Measurements from ENCODE around the gene TRAF3.

Gene TRAF3

DNA sequence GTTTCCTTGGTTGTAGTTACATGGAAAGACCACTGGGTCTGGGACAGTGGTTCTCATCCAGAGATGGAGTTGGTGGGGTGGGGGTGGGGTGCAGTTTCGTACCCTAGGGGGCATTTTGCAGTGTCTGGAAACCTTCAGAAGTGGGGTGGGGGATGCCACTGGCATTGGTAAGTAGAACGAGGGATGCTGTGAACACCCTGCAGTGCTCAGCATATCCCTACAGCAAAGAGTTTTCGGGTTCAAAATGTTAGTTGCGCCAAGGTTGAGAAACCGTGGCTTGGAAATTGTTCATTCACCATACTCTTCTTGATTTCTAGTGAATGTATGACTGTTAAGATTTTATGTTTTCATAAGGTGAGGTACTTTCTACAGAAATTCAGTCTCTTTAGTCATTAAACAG lies 28.7 kb downstream of the TRAF3 start:
- no peaks in the 10 kb centered on the region for H3K9me3 ChIP-seq (ENCODE audit: control insufficient read depth in 5 of 5, low read length in 5 of 5)
- H3K27me3 ChIP-seq (ENCODE audit: control insufficient read depth in 5 of 5, insufficient read depth in 4 of 5, low read length in 5 of 5): no peaks in the 10 kb centered on the region
- H3K27ac ChIP-seq (ENCODE audit: low read depth, low read length): no peak overlapping the region
- no peaks in the 10 kb centered on the region for H3K4me1 ChIP-seq (ENCODE audit: control insufficient read depth in 5 of 5, insufficient read depth in 5 of 5, low read length in 5 of 5)
- no peaks in the 10 kb centered on the region for H3K36me3 ChIP-seq (ENCODE audit: control insufficient read depth in 5 of 5, insufficient read depth in 5 of 5, low read length in 5 of 5)
- no peak overlapping the region for H3K4me3 ChIP-seq (ENCODE audit: low read depth in 1 of 5, low read length in 5 of 5)
- no peak overlapping the region for H3K9ac ChIP-seq (ENCODE audit: low read length in 5 of 5)

DNA sequence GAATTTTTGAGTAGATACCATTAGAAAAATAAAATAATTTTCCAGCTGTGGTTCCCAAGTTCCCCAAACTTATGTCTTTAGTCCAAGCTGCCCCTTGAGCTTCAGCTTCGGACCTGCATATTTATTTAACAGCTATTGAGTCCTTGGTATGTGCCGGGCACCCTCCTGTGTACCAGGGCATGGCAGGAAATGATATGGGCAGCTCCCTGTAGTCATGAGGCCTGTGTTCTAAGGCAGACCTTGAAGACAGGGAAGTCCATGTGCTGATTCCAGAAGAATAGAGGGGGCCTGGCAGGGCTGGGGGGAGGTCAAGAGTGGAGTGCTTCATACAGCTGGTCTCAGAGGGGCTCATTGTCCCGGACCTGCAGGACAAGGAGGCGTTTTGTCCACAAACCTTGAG lies 29.2 kb downstream of the TRAF3 start:
- Histone ChIP-seq H3K36me3 (ENCODE audit: control insufficient read depth in 5 of 5, insufficient read depth in 5 of 5, low read length in 5 of 5) (no peaks in the 10 kb centered on the region), H3K4me3 (ENCODE audit: low read depth in 1 of 5, low read length in 5 of 5) (no peak overlapping the region), H3K9ac (ENCODE audit: low read length in 5 of 5) (no peak overlapping the region), H3K27ac (ENCODE audit: low read depth, low read length) (no peak overlapping the region), H3K9me3 (ENCODE audit: control insufficient read depth in 5 of 5, low read length in 5 of 5) (no peaks in the 10 kb centered on the region), H3K27me3 (ENCODE audit: control insufficient read depth in 5 of 5, insufficient read depth in 4 of 5, low read length in 5 of 5) (no peaks in the 10 kb centered on the region), H3K4me1 (ENCODE audit: control insufficient read depth in 5 of 5, insufficient read depth in 5 of 5, low read length in 5 of 5) (no peaks in the 10 kb centered on the region)

DNA sequence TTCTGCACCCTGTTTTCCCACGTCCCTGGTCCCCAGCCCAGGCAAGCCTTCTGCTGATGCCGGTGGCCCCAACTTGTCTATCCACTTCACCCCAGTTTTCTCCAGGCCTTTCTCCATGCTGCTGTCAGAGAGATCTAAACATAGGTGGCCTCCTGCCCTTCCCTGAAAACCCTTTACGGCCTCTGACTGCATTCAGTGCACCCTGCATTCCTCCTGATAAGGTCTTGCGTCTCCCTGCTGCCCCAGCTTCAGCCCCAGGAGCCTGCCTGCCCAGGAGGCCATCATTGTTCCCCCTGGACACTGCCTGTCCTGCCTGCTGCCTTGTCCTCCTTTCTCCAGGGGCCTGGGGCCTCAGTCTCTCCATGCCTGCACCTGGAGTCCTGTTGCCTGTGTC lies 29.8 kb downstream of the TRAF3 start:
- H3K27me3 ChIP-seq (ENCODE audit: control insufficient read depth in 5 of 5, insufficient read depth in 4 of 5, low read length in 5 of 5): no peaks in the 10 kb centered on the region
- H3K9me3 ChIP-seq (ENCODE audit: control insufficient read depth in 5 of 5, low read length in 5 of 5): no peaks in the 10 kb centered on the region
- H3K27ac ChIP-seq (ENCODE audit: low read depth, low read length): no peak overlapping the region
- H3K9ac ChIP-seq (ENCODE audit: low read length in 5 of 5): no peak overlapping the region
- H3K4me3 ChIP-seq (ENCODE audit: low read depth in 1 of 5, low read length in 5 of 5): no peak overlapping the region
- no peaks in the 10 kb centered on the region for H3K36me3 ChIP-seq (ENCODE audit: control insufficient read depth in 5 of 5, insufficient read depth in 5 of 5, low read length in 5 of 5)
- no peaks in the 10 kb centered on the region for H3K4me1 ChIP-seq (ENCODE audit: control insufficient read depth in 5 of 5, insufficient read depth in 5 of 5, low read length in 5 of 5)

DNA sequence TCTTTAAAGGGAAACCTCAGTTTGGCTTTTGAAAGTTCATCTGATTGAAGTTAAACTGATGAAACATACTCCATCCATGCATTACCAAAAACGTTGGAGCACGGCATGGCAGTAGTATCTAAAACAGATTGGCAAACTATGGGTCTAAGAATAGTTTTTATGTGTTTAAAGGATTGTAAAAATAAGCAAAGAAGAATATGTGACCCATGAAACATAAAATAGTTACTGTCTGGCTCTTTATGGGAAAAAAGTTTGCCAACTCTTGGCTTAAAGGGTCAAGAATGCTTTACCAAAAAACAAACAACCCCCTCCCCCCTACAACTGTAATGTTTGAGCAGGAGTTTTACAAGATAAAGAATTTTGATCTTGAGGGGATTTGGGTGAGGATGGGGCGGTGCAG lies 32.6 kb downstream of the TRAF3 start:
- Histone ChIP-seq H3K4me3 (ENCODE audit: low read depth in 1 of 5, low read length in 5 of 5) (no peak overlapping the region), H3K9me3 (ENCODE audit: control insufficient read depth in 5 of 5, low read length in 5 of 5) (no peaks in the 10 kb centered on the region), H3K4me1 (ENCODE audit: control insufficient read depth in 5 of 5, insufficient read depth in 5 of 5, low read length in 5 of 5) (no peaks in the 10 kb centered on the region), H3K9ac (ENCODE audit: low read length in 5 of 5) (no peak overlapping the region), H3K36me3 (ENCODE audit: control insufficient read depth in 5 of 5, insufficient read depth in 5 of 5, low read length in 5 of 5) (no peaks in the 10 kb centered on the region), H3K27me3 (ENCODE audit: control insufficient read depth in 5 of 5, insufficient read depth in 4 of 5, low read length in 5 of 5) (no peaks in the 10 kb centered on the region), H3K27ac (ENCODE audit: low read depth, low read length) (no peak overlapping the region)

DNA sequence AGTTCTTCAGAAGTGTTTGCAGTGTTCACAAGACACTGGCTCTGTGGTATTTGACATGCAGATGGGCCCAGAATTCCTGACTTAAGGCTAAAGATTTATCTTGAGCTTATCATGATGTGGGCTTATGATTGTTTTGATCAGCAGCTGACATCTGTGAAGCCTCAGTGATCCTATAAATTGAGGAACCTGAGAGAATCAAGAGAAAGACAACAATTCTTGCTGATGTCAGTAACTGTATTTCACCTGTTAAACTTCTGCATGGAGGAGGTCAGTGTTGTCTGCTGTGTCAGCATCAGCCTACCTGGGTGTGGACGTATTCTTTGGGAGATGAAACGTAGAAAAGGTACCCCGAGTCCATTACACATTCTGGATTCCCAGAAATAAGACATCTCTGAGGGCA lies 33.3 kb downstream of the TRAF3 start:
- no peak overlapping the region for H3K4me3 ChIP-seq (ENCODE audit: low read depth in 1 of 5, low read length in 5 of 5)
- H3K9me3 ChIP-seq (ENCODE audit: control insufficient read depth in 5 of 5, low read length in 5 of 5): no peaks in the 10 kb centered on the region
- H3K9ac ChIP-seq (ENCODE audit: low read length in 5 of 5): no peak overlapping the region
- no peaks in the 10 kb centered on the region for H3K27me3 ChIP-seq (ENCODE audit: control insufficient read depth in 5 of 5, insufficient read depth in 4 of 5, low read length in 5 of 5)
- H3K4me1 ChIP-seq (ENCODE audit: control insufficient read depth in 5 of 5, insufficient read depth in 5 of 5, low read length in 5 of 5): no peaks in the 10 kb centered on the region
- no peak overlapping the region for H3K27ac ChIP-seq (ENCODE audit: low read depth, low read length)
- no peaks in the 10 kb centered on the region for H3K36me3 ChIP-seq (ENCODE audit: control insufficient read depth in 5 of 5, insufficient read depth in 5 of 5, low read length in 5 of 5)

DNA sequence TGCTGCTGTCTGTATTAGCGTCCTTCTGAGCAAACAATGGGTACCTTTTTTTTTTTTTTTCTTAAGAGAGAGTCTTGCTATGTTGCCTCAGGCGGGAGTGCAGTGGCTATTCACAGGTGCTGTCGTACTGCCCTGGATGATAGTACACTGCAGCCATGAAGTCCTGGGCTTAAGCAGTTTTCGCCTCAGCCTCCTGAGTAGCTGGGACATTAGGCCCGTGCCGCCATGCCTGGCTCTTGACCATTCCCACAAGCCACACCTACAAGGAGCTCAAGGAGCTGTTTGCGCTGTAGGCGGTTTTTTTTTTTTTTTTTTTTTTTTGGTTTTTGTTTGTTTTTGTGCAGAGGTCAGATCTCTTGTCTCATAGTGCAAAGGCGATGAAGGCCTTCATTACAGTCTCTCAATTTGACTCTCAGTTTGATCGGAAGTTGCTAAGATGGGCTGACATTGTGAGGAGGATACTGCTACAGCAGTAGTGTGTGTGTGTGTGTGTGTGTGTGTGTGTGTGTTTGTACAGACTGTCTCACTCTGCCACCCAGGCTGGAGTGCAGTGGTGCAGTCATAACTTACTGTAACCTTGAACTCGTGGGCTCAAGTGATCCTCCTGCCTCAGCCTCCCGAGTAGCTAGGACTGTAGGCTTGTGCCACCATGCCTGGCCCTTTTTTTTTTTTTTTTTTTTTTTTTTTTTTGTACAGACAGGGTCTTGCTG lies 34.2 kb downstream of the TRAF3 start:
- H3K27me3 ChIP-seq (ENCODE audit: control insufficient read depth in 5 of 5, insufficient read depth in 4 of 5, low read length in 5 of 5): no peaks in the 10 kb centered on the region
- no peaks in the 10 kb centered on the region for H3K4me1 ChIP-seq (ENCODE audit: control insufficient read depth in 5 of 5, insufficient read depth in 5 of 5, low read length in 5 of 5)
- H3K4me3 ChIP-seq (ENCODE audit: low read depth in 1 of 5, low read length in 5 of 5): no peak overlapping the region
- H3K9ac ChIP-seq (ENCODE audit: low read length in 5 of 5): no peak overlapping the region
- no peak overlapping the region for H3K27ac ChIP-seq (ENCODE audit: low read depth, low read length)
- H3K36me3 ChIP-seq (ENCODE audit: control insufficient read depth in 5 of 5, insufficient read depth in 5 of 5, low read length in 5 of 5): no peaks in the 10 kb centered on the region
- no peaks in the 10 kb centered on the region for H3K9me3 ChIP-seq (ENCODE audit: control insufficient read depth in 5 of 5, low read length in 5 of 5)

DNA sequence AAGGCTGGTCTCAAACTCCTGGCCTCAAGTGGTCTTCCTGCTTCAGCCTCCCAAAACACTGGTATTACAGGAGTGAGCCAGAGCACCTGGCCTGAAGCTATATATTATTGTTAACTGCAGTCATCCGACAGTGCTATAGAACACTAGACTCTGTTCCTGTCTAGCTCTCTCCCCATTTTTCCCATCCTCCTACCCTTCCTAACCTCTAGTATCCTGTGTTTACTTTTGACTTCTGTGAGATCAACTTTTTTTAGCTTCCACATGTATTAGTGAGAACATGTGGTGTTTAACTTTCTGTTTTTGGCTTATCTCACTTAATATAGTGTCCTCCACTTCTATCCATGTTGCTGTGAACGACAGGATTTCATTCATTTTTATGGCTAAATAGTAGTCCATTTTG lies 34.7 kb downstream of the TRAF3 start:
- no peaks in the 10 kb centered on the region for H3K36me3 ChIP-seq (ENCODE audit: control insufficient read depth in 5 of 5, insufficient read depth in 5 of 5, low read length in 5 of 5)
- H3K27ac ChIP-seq (ENCODE audit: low read depth, low read length): no peak overlapping the region
- no peaks in the 10 kb centered on the region for H3K9me3 ChIP-seq (ENCODE audit: control insufficient read depth in 5 of 5, low read length in 5 of 5)
- peaks cover 0 to 1% (median 0%) of the 10 kb centered on the region in 5 donors for H3K4me1 ChIP-seq (ENCODE audit: control insufficient read depth in 5 of 5, insufficient read depth in 5 of 5, low read length in 5 of 5)
- no peak overlapping the region for H3K9ac ChIP-seq (ENCODE audit: low read length in 5 of 5)
- no peaks in the 10 kb centered on the region for H3K27me3 ChIP-seq (ENCODE audit: control insufficient read depth in 5 of 5, insufficient read depth in 4 of 5, low read length in 5 of 5)
- H3K4me3 ChIP-seq (ENCODE audit: low read depth in 1 of 5, low read length in 5 of 5): no peak overlapping the region

DNA sequence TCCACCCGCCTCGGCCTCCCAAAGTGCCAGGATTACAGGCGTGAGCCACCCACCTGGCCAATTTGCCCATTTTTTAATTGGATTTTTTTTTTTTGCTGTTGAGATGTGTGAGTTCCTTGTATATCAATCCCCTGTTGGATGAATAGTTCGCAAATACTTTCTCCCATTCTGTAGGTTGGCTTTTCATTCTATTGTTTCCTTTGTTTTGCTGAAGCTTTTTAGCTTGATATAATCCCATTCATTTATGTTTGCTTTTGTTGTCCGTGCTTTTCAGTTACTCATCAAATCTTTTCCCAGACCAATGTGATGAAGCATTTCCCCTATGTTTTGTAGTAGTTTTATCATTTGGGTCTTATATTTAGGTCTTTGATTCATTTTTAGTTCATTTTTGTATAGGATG lies 36.4 kb downstream of the TRAF3 start:
- Histone ChIP-seq H3K9me3 (ENCODE audit: control insufficient read depth in 5 of 5, low read length in 5 of 5) (no peaks in the 10 kb centered on the region), H3K9ac (ENCODE audit: low read length in 5 of 5) (no peak overlapping the region), H3K27me3 (ENCODE audit: control insufficient read depth in 5 of 5, insufficient read depth in 4 of 5, low read length in 5 of 5) (no peaks in the 10 kb centered on the region), H3K36me3 (ENCODE audit: control insufficient read depth in 5 of 5, insufficient read depth in 5 of 5, low read length in 5 of 5) (no peaks in the 10 kb centered on the region), H3K27ac (ENCODE audit: low read depth, low read length) (no peak overlapping the region), H3K4me1 (ENCODE audit: control insufficient read depth in 5 of 5, insufficient read depth in 5 of 5, low read length in 5 of 5) (peaks cover 0 to 19% (median 11%) of the 10 kb centered on the region in 5 donors), H3K4me3 (ENCODE audit: low read depth in 1 of 5, low read length in 5 of 5) (no peak overlapping the region)

DNA sequence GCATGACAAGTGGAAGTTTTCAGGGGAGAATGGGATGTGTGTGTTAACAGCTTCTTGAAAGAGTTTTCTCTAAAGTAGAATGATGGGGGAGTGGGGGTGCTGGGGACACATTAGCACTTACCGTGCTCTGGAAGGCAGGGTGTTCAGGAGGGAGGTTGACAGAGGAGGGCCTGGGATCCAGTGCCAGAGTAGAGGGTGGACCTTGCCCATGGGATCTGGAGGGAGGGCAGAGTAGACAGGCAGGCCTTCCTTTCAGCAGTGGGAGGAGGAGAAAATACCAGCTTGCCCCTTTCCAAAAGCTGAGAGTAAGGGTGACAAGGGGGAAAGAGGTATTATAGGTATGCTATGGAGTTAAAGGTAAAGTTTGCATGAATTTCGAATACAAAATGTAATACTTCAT lies 40.1 kb downstream of the TRAF3 start:
- Histone ChIP-seq H3K36me3 (ENCODE audit: control insufficient read depth in 5 of 5, insufficient read depth in 5 of 5, low read length in 5 of 5) (no peaks in the 10 kb centered on the region), H3K4me1 (ENCODE audit: control insufficient read depth in 5 of 5, insufficient read depth in 5 of 5, low read length in 5 of 5) (peaks cover 0 to 23% (median 14%) of the 10 kb centered on the region in 5 donors), H3K27me3 (ENCODE audit: control insufficient read depth in 5 of 5, insufficient read depth in 4 of 5, low read length in 5 of 5) (no peaks in the 10 kb centered on the region), H3K27ac (ENCODE audit: low read depth, low read length) (no peak overlapping the region), H3K9ac (ENCODE audit: low read length in 5 of 5) (no peak overlapping the region), H3K9me3 (ENCODE audit: control insufficient read depth in 5 of 5, low read length in 5 of 5) (no peaks in the 10 kb centered on the region), H3K4me3 (ENCODE audit: low read depth in 1 of 5, low read length in 5 of 5) (no peak overlapping the region)

DNA sequence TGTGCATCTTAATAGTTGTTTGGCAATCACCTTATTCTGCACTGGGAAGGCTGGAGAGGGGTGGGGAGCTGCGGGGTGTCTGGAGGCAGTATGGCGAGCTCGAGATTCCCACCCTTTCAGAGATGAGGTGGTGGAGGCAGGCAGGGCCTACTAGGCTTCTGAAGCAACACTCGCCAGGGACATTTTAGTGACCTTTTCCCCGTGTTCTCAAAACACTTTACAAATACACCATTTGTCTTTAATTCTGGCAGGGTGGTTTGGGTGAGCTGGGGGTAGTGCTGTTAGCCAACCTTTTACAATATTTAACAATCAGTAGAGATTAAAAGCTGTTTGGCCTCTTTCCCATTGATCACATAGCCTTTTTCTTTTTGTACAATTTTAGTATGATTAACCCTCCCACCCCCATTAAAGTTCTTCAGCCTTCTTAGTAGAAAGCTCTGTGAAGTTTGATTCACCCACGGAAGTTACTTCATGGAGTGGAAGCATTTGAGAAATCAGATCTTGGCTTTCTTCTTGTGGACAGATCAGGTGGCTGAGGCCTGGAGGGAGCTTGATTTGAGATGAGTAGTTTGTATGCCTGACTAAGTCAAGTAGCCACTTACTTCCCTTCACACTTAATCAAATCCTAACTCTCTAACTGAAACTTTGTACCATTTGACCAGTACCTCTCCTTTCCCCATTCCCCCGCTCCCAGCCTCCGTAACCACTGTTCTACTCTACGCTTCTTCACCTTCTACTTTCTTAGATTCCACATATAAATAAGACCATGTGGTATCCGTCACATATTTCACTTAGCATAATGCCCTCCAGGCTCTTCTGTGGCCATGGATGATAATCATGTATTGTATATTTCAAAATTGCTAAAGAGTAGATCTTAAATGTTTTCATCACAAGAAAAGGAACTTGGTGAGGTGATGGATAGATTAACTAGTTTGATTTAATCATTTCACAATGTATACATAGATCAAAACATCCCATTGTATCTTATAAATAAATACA lies 41.0 kb downstream of the TRAF3 start:
- no peaks in the 10 kb centered on the region for H3K27me3 ChIP-seq (ENCODE audit: control insufficient read depth in 5 of 5, insufficient read depth in 4 of 5, low read length in 5 of 5)
- no peaks in the 10 kb centered on the region for H3K9me3 ChIP-seq (ENCODE audit: control insufficient read depth in 5 of 5, low read length in 5 of 5)
- no peak overlapping the region for H3K4me3 ChIP-seq (ENCODE audit: low read depth in 1 of 5, low read length in 5 of 5)
- no peak overlapping the region for H3K9ac ChIP-seq (ENCODE audit: low read length in 5 of 5)
- H3K27ac ChIP-seq (ENCODE audit: low read depth, low read length): peak overlapping the region; percentile 6
- peaks cover 0 to 23% (median 14%) of the 10 kb centered on the region in 5 donors for H3K4me1 ChIP-seq (ENCODE audit: control insufficient read depth in 5 of 5, insufficient read depth in 5 of 5, low read length in 5 of 5)
- no peaks in the 10 kb centered on the region for H3K36me3 ChIP-seq (ENCODE audit: control insufficient read depth in 5 of 5, insufficient read depth in 5 of 5, low read length in 5 of 5)

Data from subcutaneous abdominal adipose tissue (tissue), 5 donors.